Fibroblast of lung (primary cell): ENCODE data around the gene DNAH17. TPM values are rescaled to one million over a fixed set of nuclear protein-coding genes. Genes with fewer than 3 reads are reported as not detected.

Experiments used
- DNase-seq, 2 donors: peaks; one replicate each; pipeline versions ENCODE4 v3.0.0 to v3.0.0-alpha.2; 2010; ENCODE audit warnings: low read depth in 2 of 2
- H2AFZ ChIP-seq: 2 replicates; pipeline ENCODE4 v1.5.1; 2012; ENCODE audit warnings: low read length, control low read depth, inconsistent platforms
- H3K27ac ChIP-seq: 2 replicates; pipeline ENCODE4 v1.5.1; 2011; ENCODE audit warnings: low read length, control low read depth; ENCODE audit not compliant: insufficient read depth
- H3K27me3 ChIP-seq: 2 replicates; pipeline ENCODE4 v1.5.1; 2011; ENCODE audit warnings: mild to moderate bottlenecking, low read length; ENCODE audit not compliant: control insufficient read depth, insufficient read depth
- H3K36me3 ChIP-seq: 2 replicates; pipeline ENCODE4 v1.5.1; 2011; ENCODE audit warnings: low read length; ENCODE audit not compliant: control insufficient read depth, insufficient read depth
- H3K4me1 ChIP-seq: 2 replicates; pipeline ENCODE4 v1.5.1; 2011; ENCODE audit warnings: low read length; ENCODE audit not compliant: control insufficient read depth, insufficient read depth; ENCODE audit errors: extremely low read depth
- H3K4me2 ChIP-seq: 2 replicates; pipeline ENCODE4 v1.5.1; 2011; ENCODE audit warnings: low read length, control low read depth; ENCODE audit not compliant: insufficient read depth; ENCODE audit errors: extremely low read depth
- H3K4me3 ChIP-seq, 4 experiments: fragments of 200-600 bp in 1 of 4; sonication (generic) in 1 of 4; replicated peaks in 1 of 4; 2 replicates each; pipeline ENCODE4 v1.5.1; 2011 to 2016; ENCODE audit warnings: low read length in 4 of 4, low read depth in 3 of 4, mild to moderate bottlenecking in 3 of 4, control low read depth in 2 of 4, inconsistent platforms in 1 of 4, mixed read lengths in 1 of 4; ENCODE audit not compliant: insufficient read depth in 1 of 4; ENCODE audit errors: control extremely low read depth in 1 of 4
- H3K79me2 ChIP-seq: 2 replicates; pipeline ENCODE4 v1.5.1; 2012; ENCODE audit warnings: mild to moderate bottlenecking, low read length, inconsistent platforms; ENCODE audit not compliant: control insufficient read depth, insufficient read depth
- H3K9ac ChIP-seq: 2 replicates; pipeline ENCODE4 v1.5.1; 2011; ENCODE audit warnings: mild to moderate bottlenecking, low read length, control low read depth; ENCODE audit not compliant: insufficient read depth
- H3K9me3 ChIP-seq: 2 replicates; pipeline ENCODE4 v1.5.1; 2012; ENCODE audit warnings: low read depth, low read length; ENCODE audit not compliant: control insufficient read depth, insufficient read depth
- H4K20me1 ChIP-seq: 2 replicates; pipeline ENCODE4 v1.5.1; 2011; ENCODE audit warnings: low read length; ENCODE audit not compliant: control insufficient read depth, insufficient read depth; ENCODE audit errors: extremely low read depth
- CTCF ChIP-seq, 2 donors: IDR thresholded peaks in 1 of 2; conservative IDR thresholded peaks in 1 of 2; 1 replicate in 1 of 2; 2 replicates in 1 of 2; pipeline ENCODE4 v1.5.1; 2011 to 2012; ENCODE audit warnings: low read length in 2 of 2, control low read depth in 1 of 2, inconsistent platforms in 1 of 2, low read depth in 1 of 2, mild to moderate bottlenecking in 1 of 2
- EZH2 ChIP-seq: IDR thresholded peaks from 2 replicates; pipeline ENCODE4 v1.5.1; 2012; ENCODE audit warnings: low read length, control low read depth, mild to moderate bottlenecking; ENCODE audit errors: missing control alignments
- polyA plus RNA-seq, 2 donors: library from polyadenylated mRNA; depleted of rRNA in 1 of 2; stranded (reverse) in 1 of 2; unstranded in 1 of 2; fragments of >200 nt; gene quantifications; 2 replicates each; pipeline ENCODE4 v1.2.1, GENCODE V29; 2011 to 2012; ENCODE audit warnings: missing spikeins in 1 of 2
- total RNA-seq: library from RNA; depleted of rRNA; stranded (reverse); fragments of >200 nt; gene quantifications from 2 replicates; pipeline ENCODE4 v1.2.1, GENCODE V29; 2014

The DNAH17 gene
- total and polyA plus RNA-seq, 2 donors (not counting 1 experiment from before 2014, with no cell fraction given), result not detected

GRCh38 chr17:78416791-78417530 is 160.2 kb downstream of the DNAH17 start:
- Histone ChIP-seq H3K9me3 (no peaks in the 10 kb centered on the region), H3K36me3 (peaks cover 25% of the 10 kb centered on the region), H3K79me2 (peaks cover 21% of the 10 kb centered on the region), H3K9ac (no peak overlapping the region), H3K4me2 (no peak overlapping the region), H3K27me3 (no peaks in the 10 kb centered on the region), H3K4me1 (peaks cover 2% of the 10 kb centered on the region), H2AFZ (no peak overlapping the region), H3K27ac (peak overlapping the region; percentile 22), H4K20me1 (no peaks in the 10 kb centered on the region), H3K4me3 (no peak overlapping the region)
- no peak for TF ChIP-seq EZH2
- no peak for TF ChIP-seq CTCF (conservative IDR thresholded peaks at IDR 0.05 in 1 of 2, IDR thresholded peaks at IDR 0.05 in 1 of 2; ENCODE audit: low read depth in 1 of 2, low read length in 2 of 2)
- DNase-seq, result peak in 1 of 2 donors; percentile 47

DNA sequence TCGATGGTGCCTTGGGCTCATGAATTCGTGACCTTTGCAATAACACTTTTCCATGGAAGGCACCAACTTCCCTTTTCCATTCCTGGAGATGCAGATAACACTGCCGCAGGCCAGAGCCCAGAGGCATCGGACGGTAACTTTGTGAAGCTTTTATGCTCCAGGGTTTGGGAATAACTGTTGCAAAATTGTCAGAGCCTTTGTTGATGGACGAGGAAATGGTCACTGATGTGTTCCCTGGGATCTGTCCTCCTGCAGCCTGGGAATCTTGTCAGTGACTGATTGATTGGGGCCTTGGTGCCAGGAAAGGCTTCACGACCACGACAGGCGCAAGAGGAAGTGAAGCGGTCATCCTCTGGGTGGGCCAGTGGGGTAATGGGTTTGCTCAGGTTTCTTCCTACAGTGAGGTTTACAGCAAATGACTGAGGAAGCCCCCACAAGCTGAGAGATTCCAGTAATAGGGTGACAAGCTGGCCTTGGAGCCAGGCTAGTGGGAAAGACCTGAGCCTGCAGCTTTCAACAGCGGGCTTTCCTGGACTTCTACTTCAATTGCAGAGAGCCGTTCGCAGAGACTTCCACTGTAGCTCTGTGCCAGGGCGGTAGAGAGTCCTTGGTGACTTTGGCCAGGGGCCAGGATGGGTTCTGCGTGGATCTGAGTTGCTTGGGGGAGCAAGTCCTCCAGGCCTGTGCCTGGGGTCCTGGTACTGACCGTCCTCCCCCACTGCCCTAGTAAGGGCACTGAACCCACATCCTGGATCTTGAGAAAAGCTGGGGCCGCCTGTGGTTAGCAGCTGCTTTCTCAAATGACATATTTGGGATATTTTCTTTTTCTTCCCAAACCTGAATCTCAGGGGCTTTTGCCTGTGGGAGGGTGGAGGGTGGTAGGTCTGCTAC is 161.1 kb downstream of the DNAH17 start:
- Histone ChIP-seq H2AFZ (no peak overlapping the region), H4K20me1 (no peaks in the 10 kb centered on the region), H3K36me3 (peaks cover 21% of the 10 kb centered on the region), H3K4me1 (peaks cover 2% of the 10 kb centered on the region), H3K9me3 (no peaks in the 10 kb centered on the region), H3K4me2 (no peak overlapping the region), H3K27me3 (no peaks in the 10 kb centered on the region), H3K79me2 (peaks cover 26% of the 10 kb centered on the region), H3K4me3 (no peak overlapping the region), H3K9ac (no peak overlapping the region), H3K27ac (no peak overlapping the region)
- peak in 1 of 2 donors; percentile 63 for DNase-seq
- TF ChIP-seq CTCF (conservative IDR thresholded peaks at IDR 0.05 in 1 of 2, IDR thresholded peaks at IDR 0.05 in 1 of 2; ENCODE audit: low read depth in 1 of 2, low read length in 2 of 2) (no peak), EZH2 (no peak)
